ENCODE results near the gene NOS3.

Gene NOS3

GRCh38 chr7:150990416-150991186, at the start of gene NOS3:
TSS of gene NOS3 (plus strand) at chr7:150991017. CDS start at chr7:150993804, 2,787 bp downstream.
- DNase-seq = no peak

GRCh38 chr7:150941351-150942000, 49.3 kb upstream of the NOS3 start:
- DNase-seq = no peak

DNA sequence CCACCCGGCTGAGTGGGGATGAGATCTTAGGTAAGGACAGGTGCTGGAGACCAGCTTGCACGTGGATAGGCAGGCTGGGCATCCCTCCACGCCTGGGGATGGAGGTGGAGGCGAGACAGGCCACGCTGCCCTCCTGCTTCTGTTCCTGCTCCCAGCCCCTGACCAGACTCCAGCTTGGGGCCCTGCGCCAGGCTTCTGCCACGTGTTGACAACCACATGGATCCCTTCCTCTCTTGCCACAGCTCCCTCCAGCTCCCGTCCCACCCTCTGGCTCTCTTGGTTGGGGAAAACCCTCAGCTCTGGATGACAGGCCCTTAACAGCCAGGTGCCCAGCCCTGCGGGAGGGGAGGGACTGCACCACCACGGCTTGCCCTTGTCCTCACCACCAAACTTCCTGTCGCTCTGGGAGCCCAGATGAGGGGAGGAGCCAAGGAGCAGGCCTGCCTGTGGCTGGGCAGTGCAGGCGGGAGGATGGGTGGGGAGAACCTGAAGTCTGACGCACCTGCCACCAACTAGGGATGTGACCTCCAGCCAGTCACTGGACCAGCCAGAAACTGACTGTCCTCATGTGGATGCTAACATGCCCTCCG, 48.7 kb upstream of the NOS3 start:
- DNase-seq = no peak

DNA sequence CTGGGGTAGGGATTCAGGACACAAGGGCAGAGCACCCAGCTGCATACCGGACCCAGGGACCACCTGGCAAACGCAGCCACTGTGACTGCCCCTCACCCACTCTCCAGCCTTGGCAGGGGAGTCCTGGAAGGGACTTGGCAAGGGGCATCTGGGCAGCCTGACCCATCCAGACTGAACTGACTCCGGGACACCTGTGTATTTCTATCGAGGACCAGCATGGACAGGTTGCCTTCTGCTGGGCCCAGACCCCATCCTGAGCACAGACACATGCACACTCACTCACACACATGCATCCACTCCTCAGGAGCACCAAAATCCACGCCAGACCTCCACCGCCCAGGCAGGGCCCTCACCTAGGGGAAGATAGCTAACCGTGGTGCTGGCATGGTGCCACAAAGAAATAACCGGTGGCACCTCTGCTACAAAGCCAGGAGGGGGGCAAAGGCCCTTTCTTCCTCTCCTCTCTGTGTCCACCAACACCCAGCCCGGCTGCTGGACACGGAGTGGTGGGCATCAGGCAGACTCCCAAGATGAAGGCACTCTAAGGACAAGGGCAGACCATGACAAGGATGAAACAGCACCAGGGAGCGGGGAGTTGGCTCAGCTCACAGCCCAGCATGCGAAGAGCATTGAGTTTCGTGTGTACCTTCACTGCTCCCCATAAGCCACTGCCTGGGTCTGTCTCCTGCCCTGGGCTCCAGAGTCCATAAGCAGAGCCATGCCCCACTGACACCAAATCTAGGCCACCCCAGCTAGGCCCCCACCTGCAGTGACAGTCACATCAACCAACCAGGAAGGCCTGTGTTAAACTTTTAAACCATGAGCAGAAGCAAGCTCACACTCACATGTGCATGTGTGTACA, 48.0 kb upstream of the NOS3 start:
- DNase-seq = no peak

GRCh38 chr7:150943453-150943814, 47.4 kb upstream of the NOS3 start:
- DNase-seq = no peak

- no peak for DNase-seq
Measured at GRCh38 chr7:150944066-150945042, 46.5 kb upstream of the NOS3 start.

DNA sequence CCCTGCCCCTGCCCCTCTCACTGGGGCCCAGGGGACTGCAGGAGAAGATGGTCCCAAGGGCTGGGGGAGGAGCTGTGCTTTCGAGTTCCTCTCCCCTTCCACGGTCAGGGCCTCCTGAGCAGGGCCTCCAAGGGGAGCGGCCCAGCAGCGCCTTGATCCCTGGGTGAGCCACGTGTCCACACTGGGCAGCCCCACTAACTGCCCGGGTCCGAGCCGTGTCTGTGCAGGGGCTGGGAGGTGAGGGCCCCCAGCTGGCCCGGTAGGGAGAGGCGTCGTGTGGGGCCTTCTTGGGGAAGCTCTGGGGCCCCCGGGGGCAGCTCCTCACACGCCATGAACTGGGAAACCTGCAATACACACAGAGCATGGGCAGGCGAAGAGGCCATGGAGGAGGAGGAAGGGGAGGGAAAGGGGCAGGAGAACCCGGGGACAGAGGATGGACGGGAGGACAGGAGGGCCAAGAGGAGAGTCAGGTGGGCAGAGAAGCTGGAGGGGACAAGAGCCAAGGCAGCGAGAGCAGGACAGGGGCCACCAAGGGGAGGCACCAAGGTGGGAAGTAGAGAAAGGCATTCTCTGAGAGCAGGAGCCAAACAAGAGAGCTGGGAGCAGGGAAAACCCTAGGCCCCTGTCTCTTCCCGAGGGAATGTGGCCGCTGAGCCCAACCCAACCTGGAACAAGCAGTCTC, 45.5 kb upstream of the NOS3 start:
- DNase-seq = no peak

GRCh38 chr7:150945853-150946420, 44.9 kb upstream of the NOS3 start:
- DNase-seq = no peak

DNA sequence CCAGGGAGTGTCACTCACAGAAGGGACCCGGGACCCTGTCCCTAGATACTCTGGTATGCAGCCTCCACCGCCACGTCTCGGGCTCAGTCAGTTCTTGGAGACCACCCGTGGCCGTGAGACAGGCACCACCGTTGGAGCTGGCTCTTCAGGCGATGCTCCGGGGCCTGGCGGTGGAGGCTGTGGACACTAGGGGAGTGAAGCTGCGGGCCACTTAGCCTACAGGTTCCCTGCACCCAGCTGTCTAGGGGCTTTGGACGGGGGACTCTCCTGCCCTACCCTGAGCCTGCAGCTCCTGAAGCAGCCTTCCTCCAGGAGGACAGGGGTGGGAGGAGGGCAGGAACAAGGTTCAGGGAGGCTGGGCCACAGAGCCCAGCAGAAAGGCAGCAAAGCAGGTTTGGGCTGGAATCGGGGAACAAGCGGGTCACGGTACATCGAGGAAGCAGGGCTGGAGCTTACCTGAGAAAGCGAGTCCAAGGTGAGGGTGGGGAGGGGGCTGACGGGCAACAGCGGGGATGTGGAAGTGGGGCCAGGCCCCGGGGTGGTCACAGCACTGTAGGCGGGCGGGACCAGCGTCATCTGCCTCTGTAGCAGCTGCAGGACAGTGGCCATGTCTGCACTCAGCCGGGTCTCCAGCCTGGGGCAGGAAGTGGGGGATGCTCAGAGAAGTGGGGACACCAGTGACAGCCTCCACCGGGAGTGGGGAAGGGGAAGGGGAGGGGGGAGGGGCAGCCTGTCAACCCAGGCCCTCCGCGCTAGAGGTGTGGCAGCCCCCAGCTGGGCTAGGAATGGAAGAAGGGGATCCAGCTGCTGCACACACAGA, 44.2 kb upstream of the NOS3 start:
- no peak for DNase-seq

GRCh38 chr7:150947241-150947745, 43.5 kb upstream of the NOS3 start:
- no peak for DNase-seq

DNA sequence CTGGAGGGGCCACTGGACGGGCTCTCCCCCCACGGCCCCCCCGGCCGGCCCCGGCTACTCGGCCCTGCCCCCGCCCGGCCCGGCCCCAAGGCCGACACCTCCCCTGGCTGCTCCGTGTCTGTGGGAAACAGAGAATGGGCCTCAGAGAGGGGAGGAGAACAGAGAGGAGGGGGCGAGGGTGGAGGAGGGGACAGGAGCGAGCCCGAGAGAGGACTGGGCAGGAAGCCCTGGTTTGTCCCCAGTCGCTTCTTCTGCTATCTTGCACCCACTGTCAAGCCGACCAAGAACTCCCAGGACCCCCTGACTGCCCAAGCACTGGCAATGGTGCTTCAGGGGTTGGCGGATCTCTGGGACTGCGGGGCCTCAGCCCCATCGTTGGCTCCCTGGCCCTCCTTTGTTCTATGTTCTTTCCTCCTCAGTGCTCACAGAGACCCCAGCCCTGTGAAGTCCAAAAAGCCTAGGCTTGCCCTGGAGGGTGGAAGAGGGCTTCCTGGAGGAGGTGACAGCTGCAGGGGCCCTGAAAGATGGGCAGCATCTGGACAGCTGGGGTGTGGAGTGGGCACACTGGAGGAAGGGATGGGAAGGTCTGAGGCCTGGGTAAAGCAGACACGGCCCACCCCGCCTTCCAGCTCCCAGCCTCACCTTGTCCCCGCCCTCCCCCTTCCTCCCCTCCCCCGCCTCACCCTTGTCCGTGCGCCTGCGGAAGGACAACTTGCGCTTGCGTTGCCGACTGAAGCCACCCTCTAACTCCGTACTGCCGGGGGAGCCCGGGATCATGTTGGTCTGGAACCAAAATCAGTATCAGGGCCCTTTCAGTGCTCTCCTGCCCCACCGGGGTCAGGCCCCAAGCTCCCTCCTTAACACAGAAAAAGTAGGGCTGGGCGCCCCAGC, 42.8 kb upstream of the NOS3 start:
- no peak for DNase-seq

GRCh38 chr7:150948791-150949251, 42.0 kb upstream of the NOS3 start:
- no peak for DNase-seq

GRCh38 chr7:150949564-150949963, 41.3 kb upstream of the NOS3 start:
- DNase-seq = no peak

DNA sequence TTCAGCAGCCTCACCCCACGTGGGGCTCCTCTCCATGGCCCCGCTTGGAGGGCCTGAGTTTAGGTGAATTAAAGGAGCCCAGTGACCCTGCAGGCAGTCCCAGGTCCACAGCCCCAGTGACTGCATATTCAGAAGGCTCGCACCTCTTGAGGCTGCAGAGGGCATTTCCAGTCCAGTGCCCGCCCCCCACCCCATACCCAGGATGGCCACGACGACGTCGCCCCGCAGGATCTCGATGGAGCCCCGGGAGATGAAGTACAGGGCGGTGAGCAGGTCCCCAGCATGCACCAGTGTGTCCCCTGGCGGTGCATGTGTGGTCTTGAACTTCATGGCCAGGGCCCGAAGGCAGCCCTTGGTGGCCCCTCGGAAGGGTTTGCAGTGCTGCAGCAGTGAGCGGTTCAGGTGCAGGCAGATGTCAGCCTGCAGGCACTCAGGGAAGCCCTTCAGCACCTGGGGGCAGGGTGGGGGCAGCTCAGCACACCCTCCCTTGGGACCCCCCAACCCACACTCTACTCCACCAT, 40.8 kb upstream of the NOS3 start:
- DNase-seq = no peak

GRCh38 chr7:150950496-150951180, 40.2 kb upstream of the NOS3 start:
- DNase-seq = no peak

- DNase-seq = no peak
Measured at GRCh38 chr7:150951181-150951520, 39.7 kb upstream of the NOS3 start.

GRCh38 chr7:150951521-150951920, 39.3 kb upstream of the NOS3 start:
- DNase-seq = no peak

Measured in NCI-H2227 treated with DMSO at 0.1 percent for 48 hours (cell line).